Measurements from ENCODE around the gene BZW1.
A peak's percentile ranks its signal among the peaks of the same experiment; 100 is the strongest.

The BZW1 gene

DNA sequence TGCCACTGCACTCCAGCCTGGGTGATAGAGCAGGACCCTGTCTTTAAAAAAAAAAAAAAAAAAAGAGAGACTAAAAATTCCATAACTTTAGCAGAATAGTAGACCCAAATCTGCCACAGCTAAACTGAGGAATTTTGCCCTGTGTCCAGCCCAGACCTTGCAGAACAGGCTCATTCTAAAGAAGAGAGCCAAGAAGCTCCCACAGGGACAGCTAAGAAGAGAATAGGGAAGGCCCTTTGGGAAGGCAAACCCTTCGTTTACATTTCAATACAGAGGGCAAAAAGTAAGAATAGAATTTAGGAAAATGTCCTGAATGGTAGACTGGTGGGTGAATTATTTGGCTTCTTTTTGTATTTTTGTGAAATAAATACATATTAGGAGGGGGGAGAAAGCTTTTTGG lies 21.5 kb upstream of the BZW1 start:
- Histone ChIP-seq H3K4me1 (ENCODE audit: control insufficient read depth in 2 of 2, insufficient read depth in 1 of 2, low read depth in 1 of 2, low read length in 2 of 2) (peaks cover 0 to 3% of the 10 kb centered on the region in 2 donors), H3K36me3 (replicated peaks in 1 of 2; ENCODE audit: control insufficient read depth in 2 of 2, insufficient read depth in 2 of 2, low read length in 2 of 2) (no peaks in the 10 kb centered on the region), H4K8ac (ENCODE audit: low read depth, low read length) (no peak overlapping the region), H3K23ac (ENCODE audit: low read depth, low read length, poor library complexity) (no peak overlapping the region), H3K4ac (ENCODE audit: low read length) (no peak overlapping the region), H2AK5ac (ENCODE audit: low read depth, low read length) (no peak overlapping the region), H2BK12ac (ENCODE audit: low read length) (no peak overlapping the region), H2BK5ac (ENCODE audit: low read length) (no peak overlapping the region), H3K9me3 (replicated peaks in 1 of 2; ENCODE audit: control insufficient read depth in 2 of 2, insufficient read depth in 1 of 2, low read depth in 1 of 2, low read length in 2 of 2) (no peaks in the 10 kb centered on the region), H2BK15ac (ENCODE audit: low read length) (no peak overlapping the region), H3K27me3 (ENCODE audit: control insufficient read depth in 3 of 3, insufficient read depth in 3 of 3, low read depth in 1 of 3, low read length in 3 of 3) (peaks cover 0 to 11% (median 0%) of the 10 kb centered on the region in 3 experiments), H4K91ac (ENCODE audit: low read depth, low read length, poor library complexity) (no peak overlapping the region), H3K27ac (replicated peaks; ENCODE audit: low read length) (no peak overlapping the region), H3K4me2 (ENCODE audit: insufficient read depth, low read length, poor library complexity, severe bottlenecking) (no peak overlapping the region), H2AFZ (ENCODE audit: low read length) (no peak overlapping the region), H2BK120ac (ENCODE audit: low read depth, low read length) (no peak overlapping the region), H3K9ac (ENCODE audit: low read depth, low read length, poor library complexity) (no peak overlapping the region), H3K79me1 (ENCODE audit: low read depth, low read length) (no peaks in the 10 kb centered on the region), H3K18ac (ENCODE audit: low read length) (no peak overlapping the region), H3K4me3 (ENCODE audit: low read length in 2 of 2) (no peak overlapping the region), H3K14ac (ENCODE audit: low read length) (no peak overlapping the region)
- no CpG with 5 or more reads among the region's 1 CpG for WGBS, 2 donors (ENCODE audit: extremely low coverage in 2 of 2, insufficient read length in 2 of 2, insufficient replicate concordance in 1 of 2)
- DNase-seq (ENCODE audit: low spot score) = no peak

DNA sequence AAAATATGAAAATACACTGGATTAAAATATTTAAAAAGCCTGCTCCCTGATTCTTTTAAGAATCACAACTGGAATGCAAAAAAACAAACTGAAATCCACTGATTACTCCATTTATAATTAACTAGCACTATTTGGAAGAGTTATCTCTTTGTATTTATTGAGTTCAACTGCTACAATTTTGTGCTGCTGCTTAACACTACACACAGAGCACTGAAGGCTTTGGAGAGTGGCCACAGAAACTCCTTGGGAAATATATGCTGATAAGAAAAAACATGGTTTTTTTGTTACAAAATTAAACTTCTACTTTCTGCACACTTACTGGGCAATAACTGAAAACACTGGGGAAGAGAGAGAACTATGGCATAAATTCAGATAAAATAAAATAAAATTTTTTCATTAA lies 19.8 kb upstream of the BZW1 start:
- no peak overlapping the region for H3K9ac ChIP-seq (ENCODE audit: low read depth, low read length, poor library complexity)
- H2BK5ac ChIP-seq (ENCODE audit: low read length) = no peak overlapping the region
- no peak overlapping the region for H2BK120ac ChIP-seq (ENCODE audit: low read depth, low read length)
- H3K36me3 ChIP-seq (replicated peaks in 1 of 2; ENCODE audit: control insufficient read depth in 2 of 2, insufficient read depth in 2 of 2, low read length in 2 of 2) = no peaks in the 10 kb centered on the region
- H3K4ac ChIP-seq (ENCODE audit: low read length) = no peak overlapping the region
- no peak overlapping the region for H3K18ac ChIP-seq (ENCODE audit: low read length)
- no peak overlapping the region for H4K8ac ChIP-seq (ENCODE audit: low read depth, low read length)
- no peak overlapping the region for H3K4me2 ChIP-seq (ENCODE audit: insufficient read depth, low read length, poor library complexity, severe bottlenecking)
- peaks cover 0 to 3% of the 10 kb centered on the region in 2 donors for H3K4me1 ChIP-seq (ENCODE audit: control insufficient read depth in 2 of 2, insufficient read depth in 1 of 2, low read depth in 1 of 2, low read length in 2 of 2)
- H2AK5ac ChIP-seq (ENCODE audit: low read depth, low read length) = no peak overlapping the region
- no peaks in the 10 kb centered on the region for H3K79me1 ChIP-seq (ENCODE audit: low read depth, low read length)
- no peak overlapping the region for H2AFZ ChIP-seq (ENCODE audit: low read length)
- H3K27me3 ChIP-seq (ENCODE audit: control insufficient read depth in 3 of 3, insufficient read depth in 3 of 3, low read depth in 1 of 3, low read length in 3 of 3) = peaks cover 0 to 14% (median 0%) of the 10 kb centered on the region in 3 experiments
- DNase-seq (ENCODE audit: low spot score) = no peak
- no peak overlapping the region for H4K91ac ChIP-seq (ENCODE audit: low read depth, low read length, poor library complexity)
- H2BK15ac ChIP-seq (ENCODE audit: low read length) = no peak overlapping the region
- H3K4me3 ChIP-seq (ENCODE audit: low read length in 2 of 2) = no peak overlapping the region
- H3K9me3 ChIP-seq (replicated peaks in 1 of 2; ENCODE audit: control insufficient read depth in 2 of 2, insufficient read depth in 1 of 2, low read depth in 1 of 2, low read length in 2 of 2) = no peaks in the 10 kb centered on the region
- H2BK12ac ChIP-seq (ENCODE audit: low read length) = no peak overlapping the region
- H3K23ac ChIP-seq (ENCODE audit: low read depth, low read length, poor library complexity) = no peak overlapping the region
- H3K27ac ChIP-seq (replicated peaks; ENCODE audit: low read length) = no peak overlapping the region
- no peak overlapping the region for H3K14ac ChIP-seq (ENCODE audit: low read length)

DNA sequence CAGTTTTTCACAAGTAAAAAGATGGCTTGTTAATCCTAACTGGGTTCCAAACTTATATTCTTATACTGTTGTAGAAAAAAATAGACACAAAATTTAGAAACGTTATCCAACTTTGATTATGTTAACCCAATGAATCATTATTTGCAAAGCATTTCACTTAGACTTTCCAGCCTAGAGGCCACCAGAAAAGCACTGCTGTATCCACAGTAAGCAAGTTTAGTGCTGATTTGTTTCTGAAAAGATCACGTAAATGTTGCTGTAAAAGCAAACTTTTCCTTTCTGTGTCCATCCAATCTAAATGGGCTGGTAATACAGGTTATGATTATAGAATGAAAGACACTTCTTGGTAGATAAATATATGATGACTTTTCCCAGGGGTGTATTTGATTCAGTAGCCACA lies 17.6 kb upstream of the BZW1 start:
- Histone ChIP-seq H3K9me3 (replicated peaks in 1 of 2; ENCODE audit: control insufficient read depth in 2 of 2, insufficient read depth in 1 of 2, low read depth in 1 of 2, low read length in 2 of 2) (no peaks in the 10 kb centered on the region), H3K4me3 (ENCODE audit: low read length in 2 of 2) (no peak overlapping the region), H2BK120ac (ENCODE audit: low read depth, low read length) (no peak overlapping the region), H2BK15ac (ENCODE audit: low read length) (no peak overlapping the region), H2BK5ac (ENCODE audit: low read length) (no peak overlapping the region), H3K9ac (ENCODE audit: low read depth, low read length, poor library complexity) (no peak overlapping the region), H3K36me3 (replicated peaks in 1 of 2; ENCODE audit: control insufficient read depth in 2 of 2, insufficient read depth in 2 of 2, low read length in 2 of 2) (no peaks in the 10 kb centered on the region), H2AK5ac (ENCODE audit: low read depth, low read length) (no peak overlapping the region), H2AFZ (ENCODE audit: low read length) (no peak overlapping the region), H3K27me3 (ENCODE audit: control insufficient read depth in 3 of 3, insufficient read depth in 3 of 3, low read depth in 1 of 3, low read length in 3 of 3) (peaks cover 0 to 15% (median 0%) of the 10 kb centered on the region in 3 experiments), H3K27ac (replicated peaks; ENCODE audit: low read length) (no peak overlapping the region), H3K23ac (ENCODE audit: low read depth, low read length, poor library complexity) (no peak overlapping the region), H3K18ac (ENCODE audit: low read length) (no peak overlapping the region), H3K79me1 (ENCODE audit: low read depth, low read length) (no peaks in the 10 kb centered on the region), H3K4me2 (ENCODE audit: insufficient read depth, low read length, poor library complexity, severe bottlenecking) (no peak overlapping the region), H4K8ac (ENCODE audit: low read depth, low read length) (no peak overlapping the region), H3K14ac (ENCODE audit: low read length) (no peak overlapping the region), H3K4me1 (ENCODE audit: control insufficient read depth in 2 of 2, insufficient read depth in 1 of 2, low read depth in 1 of 2, low read length in 2 of 2) (peaks cover 0 to 3% of the 10 kb centered on the region in 2 donors), H3K4ac (ENCODE audit: low read length) (no peak overlapping the region), H4K91ac (ENCODE audit: low read depth, low read length, poor library complexity) (no peak overlapping the region), H2BK12ac (ENCODE audit: low read length) (no peak overlapping the region)
- no peak for DNase-seq (ENCODE audit: low spot score)
- no CpG with 5 or more reads among the region's 2 CpGs for WGBS, 2 donors (ENCODE audit: extremely low coverage in 2 of 2, insufficient read length in 2 of 2, insufficient replicate concordance in 1 of 2)

DNA sequence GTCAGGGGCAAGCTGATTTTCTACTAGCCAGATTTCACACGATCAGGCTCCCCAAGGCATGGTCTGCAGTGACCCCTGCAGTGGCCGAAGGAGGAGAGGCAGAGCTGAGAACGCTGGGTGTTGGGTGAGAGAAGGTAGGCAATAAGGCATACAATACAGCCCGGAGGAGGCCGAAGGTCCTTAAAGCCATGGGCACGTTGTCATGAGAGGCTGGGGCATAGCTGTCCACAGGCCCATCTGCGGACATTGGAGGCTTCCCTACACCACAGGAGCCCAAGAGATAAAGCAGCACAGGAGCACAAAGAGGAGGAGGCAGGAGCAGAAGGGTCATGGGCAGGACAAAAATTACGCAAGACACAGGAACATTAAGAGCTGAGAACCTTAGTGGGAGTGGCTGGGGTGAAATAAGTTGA lies 16.7 kb upstream of the BZW1 start:
- H2BK120ac ChIP-seq (ENCODE audit: low read depth, low read length) = no peak overlapping the region
- no peaks in the 10 kb centered on the region for H3K36me3 ChIP-seq (replicated peaks in 1 of 2; ENCODE audit: control insufficient read depth in 2 of 2, insufficient read depth in 2 of 2, low read length in 2 of 2)
- H3K18ac ChIP-seq (ENCODE audit: low read length) = peak overlapping the region; percentile 59
- no peak overlapping the region for H3K27ac ChIP-seq (replicated peaks; ENCODE audit: low read length)
- no peak overlapping the region for H3K14ac ChIP-seq (ENCODE audit: low read length)
- no peaks in the 10 kb centered on the region for H3K79me1 ChIP-seq (ENCODE audit: low read depth, low read length)
- no peak overlapping the region for H3K4me2 ChIP-seq (ENCODE audit: insufficient read depth, low read length, poor library complexity, severe bottlenecking)
- H3K4ac ChIP-seq (ENCODE audit: low read length) = no peak overlapping the region
- no peak overlapping the region for H2BK15ac ChIP-seq (ENCODE audit: low read length)
- no peak overlapping the region for H4K91ac ChIP-seq (ENCODE audit: low read depth, low read length, poor library complexity)
- no peak overlapping the region for H4K8ac ChIP-seq (ENCODE audit: low read depth, low read length)
- no peak overlapping the region for H3K9ac ChIP-seq (ENCODE audit: low read depth, low read length, poor library complexity)
- H2BK5ac ChIP-seq (ENCODE audit: low read length) = no peak overlapping the region
- no peak for DNase-seq (ENCODE audit: low spot score)
- no peak overlapping the region for H2BK12ac ChIP-seq (ENCODE audit: low read length)
- H3K23ac ChIP-seq (ENCODE audit: low read depth, low read length, poor library complexity) = no peak overlapping the region
- H2AK5ac ChIP-seq (ENCODE audit: low read depth, low read length) = no peak overlapping the region
- H3K4me3 ChIP-seq (ENCODE audit: low read length in 2 of 2) = no peak overlapping the region
- WGBS, 2 donors (ENCODE audit: extremely low coverage in 2 of 2, insufficient read length in 2 of 2, insufficient replicate concordance in 1 of 2) = no CpG with 5 or more reads among the region's 8 CpGs
- peaks cover 0 to 15% (median 0%) of the 10 kb centered on the region in 3 experiments for H3K27me3 ChIP-seq (ENCODE audit: control insufficient read depth in 3 of 3, insufficient read depth in 3 of 3, low read depth in 1 of 3, low read length in 3 of 3)
- no peaks in the 10 kb centered on the region for H3K9me3 ChIP-seq (replicated peaks in 1 of 2; ENCODE audit: control insufficient read depth in 2 of 2, insufficient read depth in 1 of 2, low read depth in 1 of 2, low read length in 2 of 2)
- no peak overlapping the region for H2AFZ ChIP-seq (ENCODE audit: low read length)
- H3K4me1 ChIP-seq (ENCODE audit: control insufficient read depth in 2 of 2, insufficient read depth in 1 of 2, low read depth in 1 of 2, low read length in 2 of 2) = peaks cover 0 to 3% of the 10 kb centered on the region in 2 donors

Data from neuronal stem cell (in vitro differentiated cells).